Transverse colon (tissue), 4 donors: Measurements from ENCODE around the gene CFAP65. TPM values are rescaled to one million over a fixed set of nuclear protein-coding genes. Genes with fewer than 3 reads are reported as not detected.

Source experiments
- DNase-seq: peaks from one replicate; pipeline ENCODE4 v3.0.0-alpha.2; 2019
- H3K27ac ChIP-seq, 4 donors: fragments of 200-600 bp; sonication (generic); 2 replicates each; pipeline ENCODE4 v1.5.1; 2016 to 2018; ENCODE audit warnings: inconsistent platforms in 4 of 4
- H3K27me3 ChIP-seq: fragments of 200-600 bp; sonication (generic); 2 replicates; pipeline ENCODE4 v1.5.1; 2017; ENCODE audit warnings: inconsistent platforms
- H3K36me3 ChIP-seq, 4 donors: fragments of 200-600 bp; sonication (generic); 2 replicates each; pipeline ENCODE4 v1.5.1; 2017 to 2019; ENCODE audit warnings: inconsistent platforms in 4 of 4
- H3K4me1 ChIP-seq, 4 donors: fragments of 200-600 bp; sonication (generic); 2 replicates each; pipeline ENCODE4 v1.5.1; 2017 to 2020; ENCODE audit warnings: inconsistent platforms in 4 of 4
- H3K4me3 ChIP-seq, 4 donors: fragments of 200-600 bp; sonication (generic); 1 replicate in 1 of 4; 2 replicates in 3 of 4; pipeline versions ENCODE4 v1.5.1 to v1.6.1; 2017 to 2019; ENCODE audit warnings: inconsistent platforms in 4 of 4
- H3K9me3 ChIP-seq, 2 donors: fragments of 200-600 bp; sonication (generic); 2 replicates each; pipeline ENCODE4 v1.5.1; 2017 to 2019; ENCODE audit warnings: inconsistent platforms in 2 of 2
- CTCF ChIP-seq, 5 experiments: fragments of 200-600 bp in 3 of 5; fragments of 450-650 bp in 2 of 5; sonication (generic) in 3 of 5; IDR thresholded peaks; 1 replicate in 2 of 5; 2 replicates in 3 of 5; pipeline ENCODE4 v1.5.1; 2016 to 2017; ENCODE audit warnings: antibody characterized with exemption in 5 of 5, inconsistent platforms in 3 of 5, mild to moderate bottlenecking in 2 of 5, moderate library complexity in 1 of 5
- EP300 ChIP-seq: sonication (generic); formaldehyde crosslinking; IDR thresholded peaks from one replicate; pipeline ENCODE4 v1.6.1; 2017; ENCODE audit warnings: antibody characterized with exemption, low read depth
- POLR2A ChIP-seq: fragments of 450-650 bp; IDR thresholded peaks from one replicate; pipeline ENCODE4 v1.6.1; 2016; ENCODE audit warnings: antibody characterized with exemption, mild to moderate bottlenecking, moderate library complexity
- POLR2AphosphoS5 ChIP-seq, 3 donors: sonication (generic); formaldehyde crosslinking; IDR thresholded peaks; one replicate each; pipeline ENCODE4 v1.6.1; 2016; ENCODE audit warnings: antibody characterized with exemption in 3 of 3
- WGBS, 2 donors: methylation state at CpG; one replicate each; pipeline ENCODE4 v1.1.5; 2018; ENCODE audit warnings: low coverage in 1 of 2; 5-methylcytosine and 5-hydroxymethylcytosine counted together
- in situ Hi-C, 4 donors: fragments of 200-750 bp; cut with MboI; loops; one replicate each; pipeline versions ENCODE4 v1.15.0 to v1.15.1; 2017; ENCODE audit warnings: low sequenced_read_pairs in 3 of 4, low pct_ligation_motif_present in 1 of 4, low pct_unique_long_range_greater_than_20kb in 1 of 4
- intact Hi-C: fragments of 100-400 bp; cut with DNase I; formaldehyde crosslinking; loops from one replicate; pipeline ENCODE4 v1.15.1; 2023; ENCODE audit warnings: low total_unique reads
- total RNA-seq, 4 donors: library from RNA; depleted of rRNA; stranded (reverse); fragments of >200 nt; gene quantifications; one replicate each; pipeline ENCODE4 v1.1.0, GENCODE V29; 2016

CFAP65 gene
- total RNA-seq, 4 donors from 2014 or later: 0.64 to 3.0 (median 1.5) TPM; not detected in 1

GRCh38 chr2:219054956-219055903 is 13.9 kb upstream of the CFAP65 start:
- Histone ChIP-seq H3K27me3 (peaks cover 50% of the 10 kb centered on the region), H3K36me3 (peaks cover 0 to 7% (median 0%) of the 10 kb centered on the region in 4 donors), H3K4me3 (no peak overlapping the region), H3K9me3 (no peaks in the 10 kb centered on the region), H3K4me1 (peaks cover 13 to 32% (median 28%) of the 10 kb centered on the region in 4 donors), H3K27ac (no peak overlapping the region)
- in situ Hi-C loops: loop anchor here in 1 of 4 donors (10.0 kb wide), 2 partner anchors 70 to 240 kb away; no protein-coding TSS in a partner anchor
- 83% methylated on average over 43 of the region's 43 CpGs; no CpG with 5 or more reads in 1 of the 2 donors for WGBS, 2 donors
- intact Hi-C loops: loop anchor here (5.0 kb wide), 2 partner anchors 102 to 247 kb away; no protein-coding TSS in a partner anchor
- TF ChIP-seq POLR2A (no peak), POLR2AphosphoS5 (IDR thresholded peaks at IDR 0.05) (peak in 1 of 3 donors; percentile 5)
- no peak for DNase-seq

DNA sequence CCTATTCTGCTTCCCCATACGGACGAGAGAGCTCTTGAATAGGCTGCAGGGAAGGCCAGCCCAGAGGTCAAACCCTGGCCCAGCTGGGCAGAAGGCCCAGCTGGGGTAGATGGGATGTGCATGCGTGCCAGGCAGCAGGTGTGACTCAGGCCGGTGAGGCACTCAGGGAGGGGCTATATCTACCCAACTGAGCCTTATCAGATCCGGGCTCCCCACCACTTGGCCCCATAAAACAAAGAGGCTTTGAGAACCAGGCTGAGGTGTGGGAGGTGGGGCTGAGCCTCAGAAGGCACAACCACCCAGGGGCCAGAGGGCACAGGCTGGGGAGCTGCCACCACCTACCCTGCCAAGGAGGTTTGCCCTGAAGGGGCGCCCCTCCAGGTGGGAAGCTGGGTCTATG is 8.0 kb upstream of the CFAP65 start:
- 36% methylated on average over 6 of the region's 6 CpGs; no CpG with 5 or more reads in 1 of the 2 donors for WGBS, 2 donors
- DNase-seq: no peak
- in situ Hi-C loops (loop anchor here in 2 of 4 donors (25.0 kb wide), 1 partner anchor 263 kb away; the partner anchor contains the start of gene PTPRN (in 2 of the 2)), intact Hi-C loops (no loop called here)
- H3K27me3 ChIP-seq: peaks cover 48% of the 10 kb centered on the region
- H3K9me3 ChIP-seq: no peaks in the 10 kb centered on the region
- no peaks in the 10 kb centered on the region for H3K4me1 ChIP-seq
- H3K27ac ChIP-seq: no peak overlapping the region
- H3K36me3 ChIP-seq: no peaks in the 10 kb centered on the region
- H3K4me3 ChIP-seq: no peak overlapping the region
- no peak for TF ChIP-seq POLR2AphosphoS5 (IDR thresholded peaks at IDR 0.05)
- no peak for TF ChIP-seq CTCF (IDR thresholded peaks at IDR 0.05)
- no peak for TF ChIP-seq POLR2A
- no peak for TF ChIP-seq EP300

DNA sequence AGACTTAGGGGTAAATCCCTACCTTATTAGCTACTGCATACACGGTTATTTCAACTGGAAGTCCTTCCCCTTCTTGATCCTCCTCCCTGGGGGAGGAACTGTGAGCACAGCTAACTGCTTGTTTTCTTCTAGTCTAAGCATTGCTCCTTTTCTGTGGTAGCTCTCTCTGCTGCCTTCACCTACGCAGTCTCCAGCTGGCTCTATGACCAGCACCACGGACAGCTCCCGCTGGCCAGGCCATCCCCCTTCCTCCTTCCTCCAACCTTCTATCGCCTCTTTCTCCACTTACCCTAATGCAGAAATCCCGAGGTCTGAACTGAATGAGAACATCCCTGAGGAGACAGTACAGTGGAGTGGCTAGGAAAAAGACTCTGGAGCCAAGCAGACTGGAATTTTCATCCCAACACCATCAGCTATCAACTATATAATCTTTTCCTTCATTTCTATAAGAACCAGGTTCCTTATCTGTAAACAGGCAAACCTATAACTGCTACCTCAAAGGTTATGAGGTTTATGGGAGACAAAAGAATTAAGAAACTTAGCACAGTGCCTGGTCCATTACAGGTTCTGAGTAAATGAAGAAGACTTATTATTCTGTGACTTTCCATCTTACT is 4.7 kb upstream of the CFAP65 start:
- intact Hi-C loops: no loop called here
- no peak for DNase-seq
- Histone ChIP-seq H3K9me3 (no peaks in the 10 kb centered on the region), H3K4me3 (no peak overlapping the region), H3K27me3 (peaks cover 78% of the 10 kb centered on the region), H3K36me3 (no peaks in the 10 kb centered on the region), H3K27ac (no peak overlapping the region), H3K4me1 (peaks cover 0 to 6% (median 0%) of the 10 kb centered on the region in 4 donors)
- 7 to 8% methylated on average over 2 to 6 of the region's 6 CpGs for WGBS, 2 donors
- no peak for TF ChIP-seq EP300
- no peak for TF ChIP-seq CTCF (IDR thresholded peaks at IDR 0.05)
- TF ChIP-seq POLR2AphosphoS5 (IDR thresholded peaks at IDR 0.05): no peak
- TF ChIP-seq POLR2A: no peak
- in situ Hi-C loops: loop anchor here in 2 of 4 donors (25.0 kb wide), 1 partner anchor 266 kb away; the partner anchor contains the start of gene PTPRN (in 2 of the 2)

- Histone ChIP-seq H3K9me3 (no peaks in the 10 kb centered on the region), H3K27ac (no peak overlapping the region), H3K36me3 (no peaks in the 10 kb centered on the region), H3K27me3 (peaks cover 71% of the 10 kb centered on the region), H3K4me3 (no peak overlapping the region), H3K4me1 (peaks cover 0 to 9% (median 0%) of the 10 kb centered on the region in 4 donors)
- in situ Hi-C loops: loop anchor here in 2 of 4 donors (25.0 kb wide), 1 partner anchor 270 kb away; the partner anchor contains the start of gene PTPRN (in 2 of the 2)
- intact Hi-C loops: no loop called here
- 68% methylated on average over 2 of the region's 2 CpGs; no CpG with 5 or more reads in 1 of the 2 donors for WGBS, 2 donors
- DNase-seq: peak; percentile 43
- no peak for TF ChIP-seq CTCF (IDR thresholded peaks at IDR 0.05)
- no peak for TF ChIP-seq EP300
- TF ChIP-seq POLR2A: no peak
- no peak for TF ChIP-seq POLR2AphosphoS5 (IDR thresholded peaks at IDR 0.05)
These were observed 1.4 kb upstream of the CFAP65 start for GRCh38 chr2:219042750-219043149.
